PC-3 (cell line): ENCODE measurements around the gene TEAD4. TPM values are rescaled to one million over a fixed set of nuclear protein-coding genes. Genes with fewer than 3 reads are reported as not detected.

ENCODE experiments used
- ATAC-seq: fragments of 200-7000 bp; cut with Tn5 transposase; 2 replicates; pipeline ENCODE4 v1.9.1; 2020; ENCODE audit warnings: mild to moderate bottlenecking, moderate library complexity
- BruUV-seq: library from RNA; stranded (reverse); fragments of 400-500 nt; replicated peaks from 2 replicates; lab custom pipeline; 2021; lab: Mats Ljungman, UMichigan
- CTCF ChIA-PET: fragments of 300-600 bp; sonication (Branson Sonifier 250); formaldehyde crosslinking; loops from one replicate; lab custom pipeline; 2022; ENCODE audit warnings: antibody characterized with exemption; lab: Charles Lee
- POLR2A ChIA-PET: fragments of 300-600 bp; sonication (Branson Sonifier 250); formaldehyde crosslinking; loops from one replicate; lab custom pipeline; 2022; ENCODE audit warnings: antibody characterized with exemption; ENCODE audit not compliant: unreplicated experiment; lab: Charles Lee
- DNase-seq: peaks from one replicate; pipeline ENCODE4 v3.0.0-alpha.2; 2015
- H2AFZ ChIP-seq: fragments of 300-600 bp; sonication (generic); 2 replicates; pipeline ENCODE4 v1.6.0; 2016; ENCODE audit warnings: antibody characterized with exemption, low read length
- H3F3A ChIP-seq: fragments of 300-600 bp; sonication (generic); one replicate; pipeline ENCODE4 v1.6.0; 2017; ENCODE audit warnings: antibody characterized with exemption, low read length, control low read depth, mild to moderate bottlenecking; ENCODE audit not compliant: unreplicated experiment
- H3K27ac ChIP-seq: fragments of 300-600 bp; sonication (generic); 2 replicates; pipeline ENCODE4 v1.5.1; 2016; ENCODE audit warnings: mild to moderate bottlenecking, low read length
- H3K27me3 ChIP-seq: fragments of 300-600 bp; sonication (generic); 2 replicates; pipeline ENCODE4 v1.6.1; 2016; ENCODE audit warnings: low read length, mixed read lengths
- H3K36me3 ChIP-seq: fragments of 300-600 bp; sonication (generic); 2 replicates; pipeline ENCODE4 v1.6.1; 2016; ENCODE audit warnings: low read depth, mixed run types, low read length, mixed read lengths
- H3K4me1 ChIP-seq: fragments of 300-600 bp; sonication (generic); 2 replicates; pipeline ENCODE4 v1.5.1; 2016; ENCODE audit warnings: low read length; ENCODE audit not compliant: insufficient read depth
- H3K4me2 ChIP-seq: fragments of 300-600 bp; sonication (generic); 2 replicates; pipeline ENCODE4 v1.6.0; 2016; ENCODE audit warnings: low read length
- H3K4me3 ChIP-seq: fragments of 300-600 bp; sonication (generic); 2 replicates; pipeline ENCODE4 v1.5.1; 2016; ENCODE audit warnings: mild to moderate bottlenecking, low read length, mixed read lengths
- H3K79me2 ChIP-seq: fragments of 300-600 bp; sonication (generic); 2 replicates; pipeline ENCODE4 v1.6.1; 2017; ENCODE audit warnings: low read length, mixed read lengths
- H3K9ac ChIP-seq: fragments of 300-600 bp; sonication (generic); 2 replicates; pipeline ENCODE4 v1.6.0; 2016; ENCODE audit warnings: mild to moderate bottlenecking, low read length
- H3K9me2 ChIP-seq: fragments of 300-600 bp; sonication (generic); replicated peaks from 2 replicates; pipeline ENCODE4 v1.6.1; 2016; ENCODE audit warnings: mixed run types, low read length, mixed read lengths
- H3K9me3 ChIP-seq: fragments of 300-600 bp; sonication (generic); 2 replicates; pipeline ENCODE4 v1.6.1; 2016; ENCODE audit warnings: low read length, mixed read lengths
- H4K20me1 ChIP-seq: fragments of 300-600 bp; sonication (generic); 2 replicates; pipeline ENCODE4 v1.6.1; 2016; ENCODE audit warnings: low read length, mixed read lengths
- CTCF ChIP-seq: fragments of 300-600 bp; sonication (generic); conservative IDR thresholded peaks from 2 replicates; pipeline ENCODE4 v1.5.1; 2017; ENCODE audit warnings: antibody characterized with exemption, low read depth, mild to moderate bottlenecking, low read length
- EZH2 ChIP-seq: fragments of 300-600 bp; sonication (generic); IDR thresholded peaks from one replicate; pipeline ENCODE4 v1.6.1; 2017; ENCODE audit warnings: antibody characterized with exemption, mild to moderate bottlenecking, low read length; ENCODE audit not compliant: unreplicated experiment
- EZH2phosphoT487 ChIP-seq: fragments of 300-600 bp; sonication (generic); IDR thresholded peaks from 2 replicates; pipeline ENCODE4 v1.6.1; 2018; ENCODE audit warnings: mild to moderate bottlenecking, antibody characterized with exemption, low read length, borderline replicate concordance
- intact Hi-C: fragments of 100-400 bp; cut with micrococcal nuclease; formaldehyde crosslinking; loops from 2 replicates; pipeline ENCODE4 v1.9.0; 2023
- total RNA-seq: library from RNA; depleted of rRNA; stranded (reverse); fragments of >200 nt; gene quantifications from 2 replicates; pipeline ENCODE4 v1.2.3, GENCODE V29; 2014

Gene TEAD4
- total RNA-seq, 1 experiment from 2014 or later, result 22.3 TPM

GRCh38 chr12:2982361-2982760 is 23.2 kb downstream of the TEAD4 start:
- no peaks in the 10 kb centered on the region for H3K79me2 ChIP-seq
- H3K36me3 ChIP-seq, result no peaks in the 10 kb centered on the region
- ATAC-seq, result no peak
- intact Hi-C loops, result no loop called here
- ChIA-PET CTCF (no interaction called here), POLR2A (no interaction called here)
- H3K9ac ChIP-seq, result no peak overlapping the region
- no peaks in the 10 kb centered on the region for H3K27me3 ChIP-seq
- no peaks in the 10 kb centered on the region for H4K20me1 ChIP-seq
- no peaks in the 10 kb centered on the region for H3K4me1 ChIP-seq
- no peaks in the 10 kb centered on the region for H3K9me2 ChIP-seq
- no peak overlapping the region for H3K4me3 ChIP-seq
- no TSS peak for BruUV-seq
- no peak for DNase-seq
- H3K27ac ChIP-seq, result no peak overlapping the region
- TF ChIP-seq EZH2phosphoT487, result no peak
- TF ChIP-seq CTCF, result no peak
- TF ChIP-seq EZH2, result no peak
- H3K4me2 ChIP-seq, result no peak overlapping the region
- no peak overlapping the region for H2AFZ ChIP-seq
- H3K9me3 ChIP-seq, result no peaks in the 10 kb centered on the region
- no peaks in the 10 kb centered on the region for H3F3A ChIP-seq

GRCh38 chr12:2984249-2984648 is 25.1 kb downstream of the TEAD4 start:
- Histone ChIP-seq H3K9ac (no peak overlapping the region), H2AFZ (no peak overlapping the region), H4K20me1 (no peaks in the 10 kb centered on the region), H3K4me1 (no peaks in the 10 kb centered on the region), H3K9me2 (no peaks in the 10 kb centered on the region), H3K9me3 (no peaks in the 10 kb centered on the region), H3K36me3 (no peaks in the 10 kb centered on the region), H3K27me3 (no peaks in the 10 kb centered on the region), H3K4me2 (no peak overlapping the region), H3K27ac (no peak overlapping the region), H3K4me3 (no peak overlapping the region), H3F3A (no peaks in the 10 kb centered on the region), H3K79me2 (no peaks in the 10 kb centered on the region)
- no TSS peak for BruUV-seq
- TF ChIP-seq CTCF (no peak), EZH2phosphoT487 (no peak), EZH2 (no peak)
- DNase-seq, result no peak
- POLR2A ChIA-PET, result no interaction called here
- intact Hi-C loops, result no loop called here
- no peak for ATAC-seq
- CTCF ChIA-PET, result no interaction called here

DNA sequence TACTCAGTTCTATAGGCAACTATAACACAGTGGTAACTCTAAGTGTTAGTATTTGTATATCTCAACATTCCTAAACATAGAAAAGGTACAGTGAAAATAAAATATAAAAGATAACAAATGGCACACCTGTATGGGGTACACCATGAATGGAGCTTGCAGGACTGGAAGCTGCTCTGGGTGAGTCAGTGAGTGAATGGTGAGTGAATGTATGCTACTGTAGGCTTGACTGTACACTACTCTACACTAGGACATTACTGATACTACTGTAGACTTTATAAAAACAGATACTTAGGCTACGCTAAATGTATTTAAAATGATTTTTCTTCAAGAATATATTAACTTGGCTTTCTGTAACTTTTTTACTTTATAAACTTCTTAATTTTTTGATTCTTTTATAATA is 25.5 kb downstream of the TEAD4 start:
- H3K4me3 ChIP-seq, result no peak overlapping the region
- no peaks in the 10 kb centered on the region for H3F3A ChIP-seq
- H2AFZ ChIP-seq, result no peak overlapping the region
- H3K9me3 ChIP-seq, result no peaks in the 10 kb centered on the region
- ChIA-PET CTCF (no interaction called here), POLR2A (no interaction called here)
- no peak overlapping the region for H3K27ac ChIP-seq
- H3K79me2 ChIP-seq, result no peaks in the 10 kb centered on the region
- intact Hi-C loops, result no loop called here
- DNase-seq, result no peak
- H3K9ac ChIP-seq, result no peak overlapping the region
- H3K36me3 ChIP-seq, result no peaks in the 10 kb centered on the region
- no peak for ATAC-seq
- TF ChIP-seq CTCF, result no peak
- TF ChIP-seq EZH2phosphoT487, result no peak
- no peak for TF ChIP-seq EZH2
- no peaks in the 10 kb centered on the region for H3K9me2 ChIP-seq
- no peak overlapping the region for H3K4me2 ChIP-seq
- H3K4me1 ChIP-seq, result no peaks in the 10 kb centered on the region
- BruUV-seq, result no TSS peak
- no peaks in the 10 kb centered on the region for H4K20me1 ChIP-seq
- no peaks in the 10 kb centered on the region for H3K27me3 ChIP-seq
